GM21367 (cell line): ENCODE measurements around the gene STH.
"Not testable (repeated sequence)": the region's sequence is repeated elsewhere in the genome, so short reads cannot be mapped to it uniquely, and the experiment has no call there.

Source experiments
- ATAC-seq: cut with Tn5 transposase; IDR thresholded peaks from one replicate; pipeline ENCODE4 v1.9.1; 2021; ENCODE audit not compliant: unreplicated experiment

The STH gene, protein sequence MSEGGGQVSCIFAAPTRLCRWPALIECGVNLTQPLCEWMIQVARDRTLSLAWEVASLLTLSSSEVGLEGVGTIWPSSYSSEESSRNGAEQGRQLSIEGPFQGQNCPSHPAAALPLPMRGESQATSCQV

DNA sequence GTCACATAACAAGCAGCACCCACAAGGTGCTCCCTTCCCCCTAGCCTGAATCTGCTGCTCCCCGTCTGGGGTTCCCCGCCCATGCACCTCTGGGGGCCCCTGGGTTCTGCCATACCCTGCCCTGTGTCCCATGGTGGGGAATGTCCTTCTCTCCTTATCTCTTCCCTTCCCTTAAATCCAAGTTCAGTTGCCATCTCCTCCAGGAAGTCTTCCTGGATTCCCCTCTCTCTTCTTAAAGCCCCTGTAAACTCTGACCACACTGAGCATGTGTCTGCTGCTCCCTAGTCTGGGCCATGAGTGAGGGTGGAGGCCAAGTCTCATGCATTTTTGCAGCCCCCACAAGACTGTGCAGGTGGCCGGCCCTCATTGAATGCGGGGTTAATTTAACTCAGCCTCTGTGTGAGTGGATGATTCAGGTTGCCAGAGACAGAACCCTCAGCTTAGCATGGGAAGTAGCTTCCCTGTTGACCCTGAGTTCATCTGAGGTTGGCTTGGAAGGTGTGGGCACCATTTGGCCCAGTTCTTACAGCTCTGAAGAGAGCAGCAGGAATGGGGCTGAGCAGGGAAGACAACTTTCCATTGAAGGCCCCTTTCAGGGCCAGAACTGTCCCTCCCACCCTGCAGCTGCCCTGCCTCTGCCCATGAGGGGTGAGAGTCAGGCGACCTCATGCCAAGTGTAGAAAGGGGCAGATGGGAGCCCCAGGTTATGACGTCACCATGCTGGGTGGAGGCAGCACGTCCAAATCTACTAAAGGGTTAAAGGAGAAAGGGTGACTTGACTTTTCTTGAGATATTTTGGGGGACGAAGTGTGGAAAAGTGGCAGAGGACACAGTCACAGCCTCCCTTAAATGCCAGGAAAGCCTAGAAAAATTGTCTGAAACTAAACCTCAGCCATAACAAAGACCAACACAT lies at the start of gene STH:
Gene STH, plus strand, starts transcription at position 264 of the 913 bp plus-strand sequence. Its CDS starts 30 bp downstream, at position 294.
- ATAC-seq: no peak

DNA sequence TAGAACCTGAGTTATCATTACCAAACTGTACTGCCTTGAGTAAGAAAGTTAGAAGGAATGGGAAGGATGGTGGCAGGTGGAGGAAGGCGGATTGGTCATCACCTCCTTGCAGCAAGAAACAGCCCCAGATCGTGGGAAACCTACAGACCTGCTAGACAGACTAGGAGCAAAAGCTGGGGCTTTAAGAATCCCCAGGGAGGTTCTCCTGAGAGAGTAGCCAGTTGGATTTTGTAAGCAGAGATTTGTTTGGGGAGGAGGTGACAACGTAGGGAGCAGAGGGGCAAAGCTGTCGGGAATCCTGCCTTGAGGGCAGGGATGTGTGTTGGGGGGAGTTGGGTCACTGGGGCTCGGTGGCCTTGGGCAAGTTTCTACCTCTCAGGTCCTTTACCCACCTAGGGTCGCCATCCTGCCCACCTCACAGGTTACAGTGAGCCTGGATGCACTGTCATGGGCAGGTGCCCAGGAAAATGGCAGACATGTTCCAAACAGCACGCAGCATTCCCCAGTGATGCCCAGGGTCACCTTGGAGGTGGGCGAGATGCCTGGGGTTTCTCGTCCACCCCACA lies 49.2 kb upstream of the STH start:
- ATAC-seq: no peak

DNA sequence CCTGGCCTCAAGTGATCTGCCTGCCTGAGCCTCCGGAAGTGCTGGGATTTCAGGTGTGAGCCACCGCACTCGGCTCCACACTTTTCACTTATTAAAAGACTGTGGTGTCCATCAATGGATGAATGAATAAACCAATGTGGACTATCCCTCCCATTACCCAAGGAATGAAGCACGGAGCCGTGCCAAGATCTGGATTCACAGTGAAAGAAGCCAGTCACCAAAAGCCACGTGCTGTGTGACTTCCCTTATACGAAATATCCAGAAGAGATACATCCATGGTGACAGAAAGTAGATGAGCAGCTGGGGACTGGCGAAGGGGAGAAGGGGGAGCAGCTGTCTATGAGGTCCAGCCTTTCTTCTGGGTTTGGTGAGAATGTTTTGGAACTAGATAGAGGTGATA lies 48.2 kb upstream of the STH start:
- no peak for ATAC-seq

DNA sequence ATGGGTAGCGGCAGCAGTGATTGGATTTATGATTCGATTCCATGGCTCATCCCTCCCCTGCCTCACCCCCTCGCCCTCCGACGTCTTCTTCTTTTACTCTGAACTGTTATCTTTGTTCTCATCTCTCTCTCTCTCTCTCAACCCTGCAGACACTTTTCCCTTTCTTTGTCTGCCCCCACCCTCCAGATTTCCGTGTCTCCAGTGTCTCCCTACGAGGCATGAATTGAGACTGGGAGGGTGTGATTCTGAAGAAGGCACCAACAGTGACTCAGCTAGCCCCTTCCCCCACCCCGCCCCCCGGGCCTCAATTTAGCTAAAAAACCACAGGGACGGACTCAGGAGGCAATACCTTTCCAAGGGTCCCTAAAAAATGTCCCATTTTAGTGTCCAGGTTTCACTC lies 47.6 kb upstream of the STH start:
- no peak for ATAC-seq

DNA sequence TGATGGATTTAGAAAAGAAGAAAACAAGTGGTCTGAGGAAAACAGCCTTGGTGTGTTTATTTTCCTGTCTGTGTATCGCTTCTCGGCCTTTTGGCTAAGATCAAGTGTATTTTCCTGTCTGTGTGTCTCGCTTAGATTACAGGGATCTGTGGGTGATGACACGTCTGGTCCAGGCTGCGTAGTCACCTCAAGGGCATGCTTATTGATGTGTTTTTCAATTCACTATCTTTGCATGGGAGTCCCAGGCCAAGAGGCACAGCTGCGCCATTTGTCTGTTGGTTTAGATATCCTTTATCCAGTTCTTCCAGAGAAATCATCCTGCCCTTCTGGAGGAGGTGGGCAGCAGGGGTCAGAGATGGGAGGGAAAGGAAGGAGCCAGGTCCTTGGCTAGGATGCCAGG lies 47.1 kb upstream of the STH start:
- no peak for ATAC-seq

DNA sequence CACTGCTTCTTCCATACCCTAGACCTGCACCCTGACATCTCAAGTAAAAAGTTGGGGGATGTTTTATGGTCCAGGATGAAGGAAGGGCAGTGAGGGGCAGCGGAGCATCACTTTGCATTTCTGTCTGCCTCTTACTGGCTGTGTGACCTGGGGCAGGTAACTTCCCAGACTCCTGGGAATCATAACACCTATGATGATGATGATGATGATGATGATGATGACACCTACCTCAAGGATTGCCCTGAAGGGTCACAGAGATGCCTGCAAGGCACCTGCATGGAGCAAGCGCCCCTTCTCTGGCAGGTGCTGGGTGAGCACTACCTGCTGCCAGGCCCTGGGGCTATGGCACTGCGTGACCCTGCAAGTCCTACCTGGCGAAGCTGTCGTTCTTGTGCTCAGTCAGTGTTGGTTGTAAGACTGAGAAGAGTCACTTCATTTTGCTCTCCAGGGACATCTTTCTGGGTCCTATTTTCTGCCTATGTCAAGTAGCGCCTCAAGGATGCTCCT lies 46.2 kb upstream of the STH start:
- ATAC-seq: no peak

DNA sequence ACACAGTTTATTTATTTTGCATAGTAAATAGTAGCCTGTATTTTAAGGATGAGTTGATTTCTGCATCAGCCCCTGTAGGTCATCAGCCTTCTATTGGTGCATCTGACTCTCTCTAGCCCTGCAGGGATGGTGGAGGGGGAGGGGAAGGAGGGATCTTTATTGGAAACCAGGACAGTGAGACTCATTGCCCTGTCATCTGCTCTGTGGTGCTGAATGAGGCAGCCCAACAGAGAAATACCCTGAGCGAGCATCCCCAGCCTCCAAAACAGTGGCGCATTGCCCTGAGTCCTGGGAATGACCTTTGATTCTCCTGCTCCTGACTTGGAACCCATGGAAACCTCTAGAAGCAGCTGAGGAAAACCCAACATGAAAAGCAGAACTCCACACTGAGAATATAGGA lies 45.5 kb upstream of the STH start:
- ATAC-seq: no peak

DNA sequence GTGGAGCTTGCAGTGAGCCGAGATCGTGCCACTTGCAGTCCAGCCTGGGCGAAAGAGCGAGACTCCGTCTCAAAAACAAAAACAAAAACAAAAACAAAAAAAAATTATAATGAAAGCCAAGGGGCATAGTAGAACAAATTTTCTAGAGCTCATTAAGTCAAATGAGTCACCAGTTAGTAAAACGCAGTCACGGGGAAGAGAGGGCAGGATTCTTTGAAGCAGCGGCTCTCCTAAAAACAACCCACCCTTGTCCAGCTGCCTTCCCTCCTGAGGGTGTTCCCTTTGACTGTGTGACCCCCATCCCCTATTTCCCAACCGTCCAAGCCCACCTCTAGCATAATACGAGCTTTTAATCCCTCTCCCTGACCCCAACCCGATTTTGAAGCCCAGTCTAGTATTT lies 44.1 kb upstream of the STH start:
- ATAC-seq: no peak

DNA sequence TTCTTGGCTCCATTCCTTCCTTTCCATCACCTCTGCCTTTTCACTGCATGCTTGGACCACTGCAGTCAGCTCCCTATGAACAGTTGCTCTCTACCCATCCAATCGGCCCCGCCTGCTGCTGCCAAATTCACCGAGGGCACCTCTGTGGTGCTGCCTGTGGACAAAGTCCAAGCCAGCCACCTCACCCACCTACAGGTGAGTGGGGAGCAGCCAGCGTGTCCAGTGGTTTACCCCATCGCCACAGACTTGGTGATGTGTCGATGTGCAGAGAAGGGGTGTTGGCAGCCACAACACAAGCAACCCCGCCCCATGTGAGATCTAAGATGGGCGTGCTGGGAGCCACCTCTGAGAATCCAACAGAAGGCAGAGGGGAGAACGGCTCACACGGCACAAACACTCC lies 43.7 kb upstream of the STH start:
- ATAC-seq: no peak

DNA sequence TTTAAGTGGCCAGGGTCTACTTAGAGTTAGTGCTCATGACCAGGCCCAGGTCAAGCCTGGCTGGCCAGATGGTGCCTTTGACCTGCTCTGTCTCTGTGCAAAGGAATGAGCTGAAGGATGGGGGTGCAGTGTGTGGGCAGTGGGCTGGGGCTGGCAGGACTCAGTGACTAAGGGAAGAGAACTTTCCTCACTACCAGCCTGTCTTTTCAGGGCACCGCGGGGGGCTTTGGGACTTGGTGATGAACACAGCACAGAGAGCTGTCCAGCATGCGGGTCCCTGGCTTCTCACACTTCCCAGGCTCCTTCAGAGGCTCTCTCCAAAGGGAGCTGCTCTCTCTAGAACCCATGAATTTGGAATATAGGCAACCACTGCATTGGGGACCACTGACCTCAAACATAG lies 43.0 kb upstream of the STH start:
- ATAC-seq: no peak

DNA sequence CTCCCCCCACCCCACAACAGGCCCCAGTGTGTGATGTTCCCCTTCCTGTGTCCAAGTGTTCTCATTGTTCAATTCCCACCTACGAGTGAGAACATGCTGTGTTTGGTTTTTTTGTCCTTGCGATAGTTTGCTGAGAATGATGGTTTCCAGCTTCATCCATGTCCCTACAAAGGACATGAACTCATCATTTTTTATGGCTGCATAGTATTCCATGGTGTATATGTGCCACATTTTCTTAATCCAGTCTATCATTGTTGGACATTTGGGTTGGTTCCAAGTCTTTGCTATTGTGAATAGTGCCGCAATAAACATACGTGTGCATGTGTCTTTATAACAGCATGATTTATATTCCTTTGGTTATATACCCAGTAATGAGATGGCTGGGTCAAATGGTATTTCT lies 42.3 kb upstream of the STH start:
- ATAC-seq: not testable (repeated sequence)

DNA sequence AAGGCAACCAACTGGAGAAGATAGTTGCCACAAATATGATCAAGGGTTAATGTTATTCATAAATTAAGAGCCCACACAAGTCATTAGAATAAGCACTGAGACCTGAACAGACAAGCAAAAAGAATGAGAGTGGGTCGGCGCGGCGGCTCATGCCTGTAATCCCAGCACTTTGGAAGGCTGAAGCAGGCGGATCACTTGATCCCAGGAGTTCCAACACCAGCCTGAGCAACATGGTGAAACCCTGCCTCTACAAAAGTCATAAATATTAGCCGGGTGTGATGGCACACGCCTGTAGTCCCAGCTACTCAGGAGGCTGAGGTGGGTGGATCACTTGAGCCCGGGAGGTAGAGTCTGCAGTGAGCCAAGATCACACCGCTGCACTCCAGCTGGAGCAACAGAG lies 40.7 kb upstream of the STH start:
- no peak for ATAC-seq

DNA sequence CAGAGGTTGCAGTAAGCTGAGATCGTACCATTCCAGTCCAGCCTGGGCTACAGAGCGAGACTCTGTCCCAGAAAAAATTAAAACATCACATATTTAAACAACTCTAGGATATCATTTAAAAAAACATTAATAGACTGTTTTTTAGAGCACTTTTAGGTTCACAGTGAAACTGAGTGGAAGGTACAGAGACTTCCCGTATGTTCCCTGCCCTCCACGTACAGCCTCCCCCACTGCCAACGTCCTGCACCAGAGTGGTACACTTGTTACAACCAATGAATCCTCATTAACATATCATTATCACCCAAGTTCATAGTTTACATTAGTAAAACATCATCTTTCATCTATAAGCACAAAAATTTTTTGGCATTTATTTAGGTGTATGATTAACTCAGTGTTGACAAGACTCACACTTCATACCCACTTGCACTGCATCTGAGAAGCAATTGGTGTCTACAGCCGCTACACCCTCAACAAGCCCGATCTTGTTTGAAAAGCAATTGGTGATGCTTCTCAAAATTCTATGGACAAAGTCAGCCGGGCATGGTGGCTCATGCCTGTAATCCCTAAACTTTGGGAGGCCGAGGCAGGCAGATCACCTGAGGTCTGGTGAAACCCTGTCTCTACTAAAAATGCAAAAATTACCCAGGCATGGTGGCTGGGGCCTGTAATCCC lies 39.9 kb upstream of the STH start:
- ATAC-seq: no peak

DNA sequence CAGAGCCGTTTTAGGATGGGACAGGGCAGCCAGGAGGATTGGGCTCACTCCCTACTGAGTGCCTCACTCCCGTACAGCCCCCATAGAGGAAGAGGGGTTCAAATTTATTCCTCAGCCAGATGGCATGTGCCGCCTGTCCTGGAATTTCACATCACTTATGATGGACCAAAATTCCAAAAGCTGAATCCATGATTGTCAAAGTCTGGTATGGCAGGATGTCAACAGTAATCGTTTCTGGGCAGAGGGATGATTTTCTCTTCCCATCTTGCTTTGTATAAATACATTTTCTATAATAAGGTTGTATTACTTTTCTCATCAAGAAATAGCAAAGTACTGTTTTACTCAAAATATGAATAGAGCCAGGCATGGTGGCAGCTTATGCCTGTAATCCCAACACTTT lies 38.7 kb upstream of the STH start:
- no peak for ATAC-seq

DNA sequence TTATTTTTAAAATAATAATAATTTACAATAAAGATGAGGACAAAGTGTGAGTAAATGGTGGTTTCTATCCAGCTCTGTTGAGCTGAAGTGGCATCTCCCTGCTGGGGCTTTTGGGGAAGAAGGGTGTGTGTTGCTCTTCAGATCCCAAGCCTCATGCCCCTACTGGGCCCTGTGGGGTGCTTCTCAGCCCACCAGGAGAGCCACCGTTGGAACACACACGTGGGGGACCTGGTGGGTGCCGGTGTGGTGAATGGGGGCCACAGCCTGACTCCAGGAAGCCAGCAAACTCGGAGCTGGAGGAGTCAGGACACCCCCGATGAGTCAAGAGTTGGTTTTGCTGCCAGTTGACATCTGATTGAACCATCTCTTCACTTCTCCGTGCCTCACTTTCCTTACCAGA lies 37.8 kb upstream of the STH start:
- no peak for ATAC-seq

DNA sequence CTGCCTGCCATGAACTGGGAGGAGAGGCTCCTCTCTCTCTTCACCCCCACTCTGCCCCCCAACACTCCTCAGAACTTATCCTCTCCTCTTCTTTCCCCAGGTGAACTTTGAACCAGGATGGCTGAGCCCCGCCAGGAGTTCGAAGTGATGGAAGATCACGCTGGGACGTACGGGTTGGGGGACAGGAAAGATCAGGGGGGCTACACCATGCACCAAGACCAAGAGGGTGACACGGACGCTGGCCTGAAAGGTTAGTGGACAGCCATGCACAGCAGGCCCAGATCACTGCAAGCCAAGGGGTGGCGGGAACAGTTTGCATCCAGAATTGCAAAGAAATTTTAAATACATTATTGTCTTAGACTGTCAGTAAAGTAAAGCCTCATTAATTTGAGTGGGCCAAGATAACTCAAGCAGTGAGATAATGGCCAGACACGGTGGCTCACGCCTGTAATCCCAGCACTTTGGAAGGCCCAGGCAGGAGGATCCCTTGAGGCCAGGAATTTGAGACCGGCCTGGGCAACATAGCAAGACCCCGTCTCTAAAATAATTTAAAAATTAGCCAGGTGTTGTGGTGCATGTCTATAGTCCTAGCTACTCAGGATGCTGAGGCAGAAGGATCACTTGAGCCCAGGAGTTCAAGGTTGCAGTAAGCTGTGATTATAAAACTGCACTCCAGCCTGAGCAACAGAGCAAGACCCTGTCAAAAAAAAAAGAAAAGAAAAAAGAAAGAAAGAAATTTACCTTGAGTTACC lies 36.7 kb upstream of the STH start:
- no peak for ATAC-seq

DNA sequence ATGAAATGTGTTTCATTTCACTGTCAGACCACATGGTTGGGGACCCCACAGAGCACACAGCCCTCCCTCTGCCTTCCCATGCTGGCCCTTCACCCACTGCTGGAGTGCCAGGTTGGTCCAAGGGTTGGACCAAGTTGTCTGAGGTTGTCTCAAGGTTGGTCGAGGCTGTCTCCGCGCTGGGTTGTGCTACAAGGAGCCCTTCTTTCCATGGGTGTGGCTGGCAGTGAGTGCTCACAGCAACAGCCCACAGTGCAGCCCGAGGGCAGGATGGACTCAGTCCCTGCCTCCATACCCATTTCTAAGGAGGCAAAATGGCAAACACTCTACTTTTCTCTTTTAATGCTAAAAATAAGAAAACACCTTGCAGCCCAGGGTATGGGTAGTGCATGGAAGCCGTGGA lies 35.8 kb upstream of the STH start:
- no peak for ATAC-seq

DNA sequence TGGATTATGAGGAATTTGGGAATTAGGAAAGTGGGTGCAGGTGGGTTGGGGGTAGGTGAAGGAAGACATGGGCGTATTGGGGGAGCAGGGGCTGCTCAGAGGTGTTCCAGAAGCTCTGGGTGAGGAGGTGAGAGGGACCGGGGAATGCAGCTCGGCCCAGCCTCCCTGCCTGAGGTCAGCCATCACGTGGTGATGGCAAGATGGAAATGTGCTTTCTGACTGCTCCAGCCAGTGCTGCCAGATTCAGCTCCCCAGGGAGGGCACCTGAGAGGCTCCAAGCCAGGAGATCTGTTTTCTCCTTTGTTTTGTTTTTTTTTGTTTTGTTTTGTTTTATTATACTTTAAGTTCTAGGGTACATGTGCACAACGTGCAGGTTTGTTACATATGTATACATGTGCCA lies 35.2 kb upstream of the STH start:
- ATAC-seq: no peak

DNA sequence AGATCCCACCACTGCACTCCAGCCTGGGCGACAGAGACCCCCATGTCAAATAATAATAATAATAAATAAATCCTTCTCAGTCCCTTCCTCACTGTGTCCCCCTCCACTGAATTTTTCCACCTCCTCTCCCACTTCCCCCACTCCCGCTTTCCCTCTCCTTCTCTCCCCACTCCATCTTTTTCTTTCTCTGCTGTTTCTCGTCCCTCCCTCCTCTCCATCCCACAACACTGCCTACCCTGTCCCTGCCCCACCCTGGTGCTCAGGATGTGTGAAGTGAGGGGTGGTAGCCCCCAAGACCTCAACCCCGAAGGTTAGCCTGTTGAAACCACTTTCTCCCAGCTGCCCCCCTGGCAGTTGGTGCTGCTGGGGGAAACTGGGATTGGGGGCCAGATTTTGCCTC lies 34.4 kb upstream of the STH start:
- ATAC-seq: no peak

DNA sequence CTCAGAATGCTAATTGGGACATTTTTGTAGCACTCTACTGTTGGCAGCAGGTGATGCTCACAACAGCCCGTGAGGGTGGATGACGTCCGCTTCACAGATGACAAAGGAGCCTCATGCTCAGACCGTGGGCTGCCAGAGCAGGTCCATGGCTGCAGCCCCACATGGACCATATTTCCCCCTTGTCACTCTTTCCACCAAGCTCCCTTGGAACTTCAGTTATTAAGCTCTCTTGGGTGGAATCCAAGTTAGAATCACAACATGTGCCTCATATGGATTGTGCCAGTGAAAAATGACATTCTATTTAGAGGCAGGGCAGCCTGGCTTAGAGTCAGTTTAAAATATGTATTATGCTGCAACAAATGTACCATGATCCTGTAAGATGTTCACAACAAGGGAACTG lies 33.2 kb upstream of the STH start:
- no peak for ATAC-seq
